DMS79 treated with DMSO at 0.1 percent for 48 hours (cell line): ENCODE data around the gene SLC25A34.
A peak's percentile ranks its signal among the peaks of the same experiment; 100 is the strongest.

Experiments used
- DNase-seq: peaks from one replicate; lab custom pipeline; 2025; lab: John Stamatoyannopoulos, UW

SLC25A34 gene

GRCh38 chr1:15733218-15733725 lies 2.8 kb upstream of the SLC25A34 start:
- DNase-seq = no peak

- DNase-seq = no peak
These were observed 2.3 kb upstream of the SLC25A34 start for GRCh38 chr1:15733726-15734226.

GRCh38 chr1:15734296-15734695 lies 1.8 kb upstream of the SLC25A34 start:
- no peak for DNase-seq

GRCh38 chr1:15734901-15735300 lies 1.2 kb upstream of the SLC25A34 start:
- DNase-seq = no peak

- DNase-seq = no peak
These were observed 587 bp upstream of the SLC25A34 start for GRCh38 chr1:15735304-15736037.

- no peak for DNase-seq
These were observed 819 bp downstream of the SLC25A34 start for GRCh38 chr1:15736892-15737261.

- DNase-seq = no peak
These were observed 1.6 kb downstream of the SLC25A34 start for GRCh38 chr1:15737324-15738319.

- no peak for DNase-seq
These were observed 2.5 kb downstream of the SLC25A34 start for GRCh38 chr1:15738416-15739113.

GRCh38 chr1:15739259-15739658 lies 3.2 kb downstream of the SLC25A34 start:
- DNase-seq = no peak

- no peak for DNase-seq
These were observed 3.7 kb downstream of the SLC25A34 start for GRCh38 chr1:15739745-15740144.

GRCh38 chr1:15740924-15741850 lies 5.1 kb downstream of the SLC25A34 start:
- peak; percentile 86 for DNase-seq

GRCh38 chr1:15742339-15742801 lies 6.3 kb downstream of the SLC25A34 start, which contains the start of gene TMEM82:
Gene TMEM82, plus strand, starts transcription at chr1:15742499. Its CDS starts 61 bp downstream, at chr1:15742560.
- DNase-seq = no peak

GRCh38 chr1:15744122-15744679 lies 8.1 kb downstream of the SLC25A34 start:
- DNase-seq = no peak

- DNase-seq = no peak
These were observed 11.3 kb downstream of the SLC25A34 start for GRCh38 chr1:15747378-15747777.

- no peak for DNase-seq
These were observed 12.2 kb downstream of the SLC25A34 start for GRCh38 chr1:15748264-15748663.

GRCh38 chr1:15748690-15749398 lies 12.8 kb downstream of the SLC25A34 start:
- DNase-seq = no peak

- no peak for DNase-seq
These were observed 13.6 kb downstream of the SLC25A34 start for GRCh38 chr1:15749399-15750291.

- DNase-seq = no peak
These were observed 14.9 kb downstream of the SLC25A34 start for GRCh38 chr1:15750924-15751323.

GRCh38 chr1:15751717-15752116 lies 15.7 kb downstream of the SLC25A34 start:
- no peak for DNase-seq
